GM18498 (cell line): ENCODE data around the gene TRAF5.
A peak's percentile ranks its signal among the peaks of the same experiment; 100 is the strongest.

Experiments used
- ATAC-seq: cut with Tn5 transposase; IDR thresholded peaks from one replicate; pipeline ENCODE4 v1.9.1; 2021; ENCODE audit warnings: mild to moderate bottlenecking, moderate library complexity; ENCODE audit not compliant: unreplicated experiment

TRAF5 gene

GRCh38 chr1:211416628-211417323 is 90.1 kb downstream of the TRAF5 start:
- ATAC-seq: peak; percentile 41

GRCh38 chr1:211420389-211420788 is 93.8 kb downstream of the TRAF5 start:
- no peak for ATAC-seq

- no peak for ATAC-seq
These were observed 94.3 kb downstream of the TRAF5 start for GRCh38 chr1:211420845-211421454.

GRCh38 chr1:211424018-211424417 is 97.4 kb downstream of the TRAF5 start:
- ATAC-seq: no peak
